NCI-H1048 (cell line): Measurements from ENCODE around the gene OSGEP.

Experiments used
- DNase-seq: peaks from one replicate; lab custom pipeline; 2025; lab: John Stamatoyannopoulos, UW

OSGEP gene

GRCh38 chr14:20454516-20455354 is at the start of gene OSGEP, which contains the start of gene APEX1:
TSS of gene OSGEP (minus strand) at chr14:20454812. CDS start at chr14:20454683, 129 bp downstream.
TSS of gene APEX1 (plus strand) at chr14:20455226. CDS start at chr14:20455646, 420 bp downstream.
- peak; percentile 99 for DNase-seq

DNA sequence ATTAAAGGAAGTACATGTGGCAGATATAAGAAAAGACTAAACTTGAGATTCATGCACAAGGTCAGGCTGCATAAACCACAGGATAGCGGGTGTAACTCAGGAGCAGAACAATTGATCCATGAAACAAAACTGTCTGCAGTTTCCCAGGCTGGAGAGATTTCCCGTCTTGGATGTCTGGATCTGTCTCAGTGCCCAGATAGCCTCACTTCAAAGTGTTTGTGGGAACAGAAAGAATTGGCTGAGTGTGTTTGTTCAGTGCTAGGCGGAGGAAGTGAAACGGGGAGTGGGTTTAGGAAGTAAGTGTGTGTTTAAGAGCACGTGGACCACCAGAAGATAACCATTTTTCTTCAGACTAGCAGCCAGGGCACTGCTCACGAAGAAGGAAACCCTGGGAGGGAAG is 49.3 kb upstream of the OSGEP start:
- no peak for DNase-seq

GRCh38 chr14:20501346-20501745 is 46.7 kb upstream of the OSGEP start:
- DNase-seq, result no peak

DNA sequence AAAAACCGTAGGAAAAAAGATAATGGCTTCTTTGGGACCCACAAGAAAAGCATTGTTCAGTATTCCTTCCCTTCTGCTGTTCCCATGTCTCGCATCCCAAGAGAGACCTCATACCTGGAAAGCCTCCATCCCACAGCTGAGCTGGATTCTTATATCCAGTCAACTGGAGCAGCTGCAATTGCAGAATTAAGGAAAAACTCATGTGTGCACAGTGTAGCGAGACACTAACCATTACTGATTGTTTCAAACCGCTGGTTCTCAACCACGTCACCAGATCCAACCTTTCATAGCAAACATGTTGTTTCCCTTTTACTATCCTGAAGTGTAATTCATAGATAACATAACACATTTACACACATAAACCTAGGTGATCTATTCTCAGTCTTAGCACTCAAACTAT is 45.3 kb upstream of the OSGEP start:
- DNase-seq, result no peak

GRCh38 chr14:20499108-20499507 is 44.5 kb upstream of the OSGEP start:
- DNase-seq, result no peak

GRCh38 chr14:20498622-20499021 is 44.0 kb upstream of the OSGEP start:
- DNase-seq, result no peak

- no peak for DNase-seq
Measured at GRCh38 chr14:20494935-20495766, 40.5 kb upstream of the OSGEP start.

DNA sequence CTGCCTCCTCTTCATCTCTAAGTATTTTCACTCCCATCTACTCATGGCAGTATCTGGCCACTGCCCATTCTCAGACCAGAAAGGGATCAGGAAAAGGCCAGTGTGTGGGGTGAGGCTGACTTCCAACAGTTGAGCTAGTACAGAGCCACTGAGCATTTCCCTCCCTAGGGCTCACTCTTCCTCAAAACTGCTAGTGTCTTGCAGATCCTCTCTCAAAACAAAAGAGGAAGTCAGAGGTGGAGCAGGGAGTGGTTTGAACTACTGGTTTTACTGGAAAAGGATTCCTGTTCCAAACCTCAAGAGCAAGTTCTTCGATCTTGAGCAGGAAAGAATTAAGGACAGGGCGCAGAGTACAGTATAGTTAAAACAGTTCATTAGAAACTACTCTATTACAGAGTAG is 39.0 kb upstream of the OSGEP start:
- no peak for DNase-seq

DNA sequence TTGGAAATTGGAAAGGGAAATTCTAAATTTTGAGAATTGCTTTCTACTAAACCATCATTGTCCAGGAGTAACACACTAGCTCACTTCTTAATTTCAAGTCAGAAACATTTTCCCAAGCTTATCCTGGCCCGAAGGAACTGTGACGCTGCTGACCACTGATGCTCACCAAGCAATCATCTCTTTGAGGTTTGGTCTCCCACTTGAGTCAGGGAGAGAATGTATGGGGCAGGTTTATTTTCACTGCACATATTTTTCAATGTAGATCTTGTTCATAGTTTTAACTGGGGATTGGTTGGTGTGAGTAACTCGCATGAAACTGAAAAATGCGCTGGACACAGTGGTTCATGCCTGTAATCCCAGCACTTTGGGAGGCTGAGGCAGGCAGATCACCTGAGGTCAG is 37.9 kb upstream of the OSGEP start:
- DNase-seq, result no peak

DNA sequence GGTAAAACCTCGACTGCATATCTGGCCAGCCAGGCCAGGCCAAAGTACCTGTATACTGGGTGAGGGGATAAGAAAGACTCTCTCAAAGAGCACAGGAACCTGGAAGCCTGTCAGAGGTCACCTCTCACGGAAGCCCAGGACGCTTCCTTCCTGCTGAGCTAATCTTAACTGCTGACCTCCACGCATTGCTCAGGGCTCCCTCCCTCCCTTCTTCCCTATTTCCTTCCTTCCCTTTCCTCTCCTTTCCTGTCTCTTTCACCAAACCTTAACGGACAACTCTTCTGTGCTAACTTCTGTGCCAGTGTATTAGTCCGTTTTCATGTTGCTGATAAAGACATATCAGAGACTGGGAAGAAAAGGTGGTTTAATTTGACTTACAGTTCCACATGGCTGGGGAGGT is 36.0 kb upstream of the OSGEP start:
- no peak for DNase-seq

DNA sequence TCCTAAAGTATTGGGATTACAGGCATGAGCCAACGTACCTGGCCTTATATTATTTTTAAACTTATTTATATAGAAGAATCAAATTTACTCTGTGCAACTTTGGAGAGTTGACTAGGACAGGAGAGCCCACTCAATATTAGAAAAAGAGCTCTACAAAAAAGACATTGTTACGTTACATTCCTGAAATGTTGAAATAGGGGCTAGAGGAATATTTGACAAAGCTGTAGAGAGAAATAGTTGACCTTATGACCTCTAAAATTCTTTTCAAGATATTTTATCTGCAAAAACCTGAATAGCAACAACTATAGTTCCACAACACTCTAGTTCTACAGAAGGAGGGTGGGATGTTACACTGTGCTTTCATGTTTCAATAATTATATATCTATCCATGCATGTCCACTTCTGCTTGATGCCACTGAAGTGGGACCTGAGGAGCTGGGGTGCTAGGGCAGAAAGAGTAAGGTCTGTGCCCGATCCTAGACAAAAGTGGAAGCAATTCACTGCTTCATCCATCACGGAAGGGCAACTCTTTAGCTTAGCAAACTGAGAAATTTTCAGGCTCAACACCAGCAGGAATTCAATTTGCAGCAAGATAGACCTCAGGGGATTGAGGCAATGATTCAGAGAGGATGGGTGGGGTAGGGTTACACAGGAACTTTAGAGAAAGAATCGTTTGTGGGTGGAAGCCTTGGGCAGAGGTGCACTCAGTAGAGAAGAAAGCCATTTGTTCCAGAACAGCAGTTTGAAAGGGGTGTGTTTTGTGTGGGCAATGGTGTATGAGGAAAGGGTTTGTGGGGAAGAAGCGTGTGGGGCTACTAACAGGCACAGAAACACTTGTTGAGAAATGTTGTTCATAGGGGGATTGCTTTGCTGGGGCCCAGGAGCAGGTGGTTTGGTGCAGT is 34.7 kb upstream of the OSGEP start:
- no peak for DNase-seq

DNA sequence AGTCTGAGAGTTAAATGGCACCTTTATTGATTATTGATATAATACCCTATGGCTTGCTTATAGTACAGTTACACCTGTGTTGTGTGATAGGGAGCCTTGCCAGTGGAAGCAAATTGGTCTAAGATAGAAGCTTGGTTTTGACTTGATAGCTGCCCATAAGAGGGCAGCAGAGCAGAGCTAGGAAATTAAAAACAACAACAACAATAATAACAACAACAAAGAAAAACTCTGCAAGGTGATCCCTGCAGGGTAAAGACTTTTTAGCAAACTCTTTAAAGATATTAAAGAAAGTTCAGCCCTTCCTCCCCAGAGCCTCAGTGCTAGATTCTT is 32.7 kb upstream of the OSGEP start:
- no peak for DNase-seq

- no peak for DNase-seq
Measured at GRCh38 chr14:20486684-20487395, 32.2 kb upstream of the OSGEP start.

DNA sequence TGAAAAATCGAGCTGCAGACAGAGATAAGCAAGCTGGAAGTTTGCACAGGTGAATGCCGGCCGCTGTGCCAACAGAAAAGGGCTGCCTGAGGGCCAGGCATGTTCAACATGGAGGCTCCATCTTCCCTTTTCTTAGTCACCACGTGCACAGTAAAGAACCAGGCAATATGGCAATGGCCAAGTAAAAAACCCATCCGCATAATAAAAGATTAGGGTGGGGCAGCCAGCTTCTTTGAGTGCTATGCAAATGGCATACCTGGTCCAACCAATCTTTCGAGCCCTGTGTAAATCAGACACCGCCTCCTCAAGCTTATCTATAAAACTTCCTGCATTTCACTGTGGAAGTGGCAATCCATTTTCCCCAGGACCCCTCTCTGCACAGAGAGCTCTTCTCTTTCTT is 31.3 kb upstream of the OSGEP start:
- DNase-seq, result no peak

- DNase-seq, result no peak
Measured at GRCh38 chr14:20482382-20482781, 27.8 kb upstream of the OSGEP start.

DNA sequence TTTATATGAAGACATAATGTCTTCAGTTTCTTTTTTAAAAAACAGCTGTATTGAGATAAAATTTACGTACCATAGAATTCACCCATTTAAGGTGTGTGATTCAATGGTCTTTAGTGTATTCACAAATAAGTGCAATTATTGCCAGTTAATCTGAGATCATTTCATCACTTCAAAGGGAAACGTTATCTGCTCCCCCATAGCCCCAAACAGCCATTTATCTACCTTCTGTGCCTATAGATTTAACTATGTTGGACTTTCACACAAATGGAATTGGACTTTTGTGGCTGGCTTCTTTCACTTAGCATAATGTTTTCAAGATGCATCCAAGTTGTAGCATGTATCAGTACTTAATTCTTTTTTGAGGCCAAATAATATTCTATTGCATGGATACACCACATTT is 24.3 kb upstream of the OSGEP start:
- DNase-seq, result no peak

- DNase-seq, result no peak
Measured at GRCh38 chr14:20477211-20477876, 22.7 kb upstream of the OSGEP start.

- DNase-seq, result no peak
Measured at GRCh38 chr14:20476776-20477175, 22.2 kb upstream of the OSGEP start.

GRCh38 chr14:20472536-20473169 is 18.0 kb upstream of the OSGEP start:
- DNase-seq, result no peak

- no peak for DNase-seq
Measured at GRCh38 chr14:20470603-20470901, 15.9 kb upstream of the OSGEP start.
